NOMO-1 (cell line): ENCODE measurements around the gene NBPF15.
"Not testable (repeated sequence)": the region's sequence is repeated elsewhere in the genome, so short reads cannot be mapped to it uniquely, and the experiment has no call there.

Experiments
- DNase-seq, 2 experiments: peaks; one replicate each; lab custom pipeline; 2025; ENCODE audit not compliant: unreplicated experiment in 2 of 2; lab: John Stamatoyannopoulos, UW

The NBPF15 gene

DNA sequence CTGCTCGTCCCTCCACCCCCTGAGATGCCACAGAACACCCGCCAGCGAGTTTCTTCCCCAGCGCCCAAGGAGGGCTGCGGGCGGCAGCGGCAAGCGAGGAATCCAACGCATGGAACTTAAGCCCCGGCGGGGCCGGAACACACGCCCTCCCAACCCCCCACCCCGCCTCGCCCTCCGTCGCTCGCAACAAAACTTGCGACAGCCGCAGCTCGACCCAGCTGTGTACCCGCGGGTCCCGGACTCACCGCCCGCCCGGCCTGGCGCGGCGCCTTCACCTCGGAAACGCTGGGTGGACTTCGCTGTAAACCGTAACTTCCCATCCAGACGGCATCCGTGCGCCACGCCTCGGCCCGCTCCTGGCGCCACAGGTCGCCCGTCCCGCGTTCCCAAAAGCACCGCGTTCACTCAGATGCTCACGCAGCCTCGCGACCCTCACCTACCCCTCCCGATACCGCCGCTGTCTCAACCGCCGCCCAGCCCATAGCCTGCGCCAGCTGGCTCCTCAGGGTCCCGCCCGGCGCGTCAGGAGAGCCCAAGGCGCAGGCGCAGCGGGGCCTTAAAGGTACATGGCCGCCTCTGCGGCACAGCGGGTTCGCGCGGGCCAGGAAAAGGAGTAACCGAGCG is at the start of gene NBPF15:
NBPF15 (minus strand) TSS at position 534 of the 624 bp plus-strand sequence. CDS start 21,666 bp downstream, outside the sequence.
- peak in 1 of 2 experiments; percentile 14 for DNase-seq

DNA sequence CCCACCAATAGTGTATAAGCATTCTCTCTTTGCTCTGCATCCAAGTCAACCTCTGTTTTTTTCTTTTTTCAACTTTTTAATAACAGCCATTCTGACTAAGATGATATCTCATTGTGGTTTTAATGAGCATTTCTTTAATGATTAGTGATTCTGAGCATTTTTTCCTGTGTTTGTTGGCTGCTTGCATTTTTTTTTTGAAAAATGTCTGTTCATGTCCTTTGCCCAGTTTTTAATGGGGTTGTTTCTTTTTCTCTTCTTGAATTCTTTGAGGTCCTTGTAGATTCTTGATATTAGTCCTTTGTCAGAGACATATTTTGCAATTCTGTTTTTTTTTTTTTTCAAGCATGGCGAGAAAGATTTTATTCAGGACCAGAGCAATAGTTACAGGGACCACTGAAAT is 35.0 kb upstream of the NBPF15 start:
- not testable (repeated sequence) for DNase-seq

- DNase-seq: not testable (repeated sequence)
Observed at GRCh38 chr1:144494130-144494529, 32.7 kb upstream of the NBPF15 start.

GRCh38 chr1:144490394-144490793 is 28.9 kb upstream of the NBPF15 start:
- DNase-seq: not testable (repeated sequence)

DNA sequence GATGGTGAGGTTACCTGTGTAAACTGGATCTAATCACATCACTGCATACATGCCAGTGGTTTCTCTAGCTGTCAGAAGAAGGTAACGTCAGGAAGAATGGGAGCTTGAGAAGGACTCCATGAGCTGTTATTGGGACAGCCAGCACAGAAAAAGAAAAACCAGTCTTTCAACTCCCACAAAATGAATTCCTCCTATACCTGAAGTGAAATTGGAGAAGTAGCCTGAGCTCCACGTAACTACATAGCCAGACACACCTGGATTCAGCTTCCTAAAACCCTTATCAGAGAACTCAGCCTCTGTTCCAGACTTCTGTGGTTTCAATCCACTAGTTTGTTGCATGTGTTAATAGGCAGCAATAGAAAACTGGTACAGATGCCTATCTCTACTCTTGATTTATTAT is 25.5 kb upstream of the NBPF15 start:
- DNase-seq: not testable (repeated sequence)

DNA sequence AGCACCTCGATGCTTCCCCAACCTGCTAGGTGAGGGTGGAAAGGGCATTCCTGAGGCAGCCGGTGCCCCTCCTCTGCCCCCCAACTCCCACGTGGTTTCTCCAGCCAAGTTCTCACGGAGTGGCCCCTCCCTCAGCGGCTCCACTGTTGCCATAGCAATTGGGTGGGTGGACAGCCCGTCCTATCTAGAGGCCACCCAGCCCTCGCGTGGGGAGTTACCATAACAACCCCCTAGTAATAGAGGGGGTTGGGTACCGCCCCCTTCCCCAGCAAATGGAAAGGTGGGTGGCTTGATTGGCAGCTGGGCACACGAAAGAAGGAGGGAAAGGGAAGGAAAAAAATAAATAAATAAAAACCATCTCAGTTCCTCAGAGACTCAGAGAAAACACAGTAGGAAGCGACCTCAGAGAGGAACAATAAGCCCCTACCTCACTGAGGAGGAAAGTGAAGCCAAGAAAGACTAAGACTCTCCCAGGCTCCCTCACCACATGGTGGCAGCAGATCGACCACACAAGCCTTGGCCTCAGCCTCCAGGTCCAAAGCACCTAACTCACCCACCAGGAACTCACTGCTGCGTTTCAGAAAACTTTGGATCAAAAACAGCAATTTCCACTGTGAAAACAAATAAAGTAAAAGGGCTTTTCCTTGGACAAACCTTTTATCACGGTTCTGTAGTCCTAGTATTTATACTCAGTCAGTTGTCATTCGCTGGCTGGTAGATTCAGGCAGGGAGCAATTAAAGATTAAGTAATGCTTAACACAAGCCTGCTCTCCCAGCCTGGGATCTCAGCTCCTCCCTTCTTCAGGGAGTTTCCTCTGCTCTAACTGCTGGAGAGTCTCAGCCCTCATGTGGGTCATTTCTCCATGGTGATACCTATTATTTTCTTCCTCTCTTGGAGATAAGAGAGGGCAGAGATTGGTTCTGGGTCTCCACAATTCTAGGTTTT is 23.9 kb upstream of the NBPF15 start:
- not testable (repeated sequence) for DNase-seq

GRCh38 chr1:144473897-144474296 is 12.4 kb upstream of the NBPF15 start:
- DNase-seq: not testable (repeated sequence)

DNA sequence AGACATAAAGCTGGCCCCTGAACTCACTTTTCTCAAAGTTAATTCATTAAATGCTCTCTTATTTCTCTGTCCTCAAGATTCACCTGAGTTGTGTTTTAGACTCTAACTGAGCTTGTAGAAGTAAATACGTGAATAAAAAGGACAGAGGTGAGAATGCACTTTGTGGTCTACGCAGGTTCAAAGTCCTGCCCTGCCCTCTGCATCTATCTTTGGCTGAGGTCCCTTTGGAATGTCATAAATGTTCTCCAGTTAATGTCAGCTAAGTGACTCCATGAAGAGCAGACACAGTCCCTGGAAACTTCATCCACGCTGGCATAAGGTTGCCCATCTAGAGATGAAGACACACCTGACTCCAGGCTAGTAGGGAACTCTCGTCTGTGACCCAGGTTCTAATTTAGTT is 10.0 kb upstream of the NBPF15 start:
- DNase-seq: not testable (repeated sequence)

- not testable (repeated sequence) for DNase-seq
Observed at GRCh38 chr1:144461778-144462177, 309 bp upstream of the NBPF15 start.

GRCh38 chr1:144460686-144461085 is 783 bp downstream of the NBPF15 start:
- not testable (repeated sequence) for DNase-seq

DNA sequence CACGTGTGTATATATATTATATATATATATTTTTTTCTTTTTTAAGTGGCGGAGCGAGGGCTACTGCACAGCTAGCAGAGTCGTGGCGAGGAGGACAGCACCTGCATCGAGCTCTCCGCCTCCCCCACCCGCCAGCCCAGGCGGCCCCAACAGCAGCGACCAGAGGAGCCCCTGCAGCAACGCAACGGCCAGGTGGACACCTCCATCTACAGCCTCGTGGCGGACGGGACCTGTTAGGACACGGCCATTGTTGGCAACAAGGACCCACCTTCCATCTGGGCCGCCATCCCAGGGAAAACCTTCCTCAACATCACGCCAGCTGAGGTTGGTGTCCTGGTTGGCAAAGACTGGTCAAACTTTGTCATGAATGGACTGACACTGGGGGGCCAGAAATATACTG is 19.1 kb downstream of the NBPF15 start:
- not testable (repeated sequence) for DNase-seq

DNA sequence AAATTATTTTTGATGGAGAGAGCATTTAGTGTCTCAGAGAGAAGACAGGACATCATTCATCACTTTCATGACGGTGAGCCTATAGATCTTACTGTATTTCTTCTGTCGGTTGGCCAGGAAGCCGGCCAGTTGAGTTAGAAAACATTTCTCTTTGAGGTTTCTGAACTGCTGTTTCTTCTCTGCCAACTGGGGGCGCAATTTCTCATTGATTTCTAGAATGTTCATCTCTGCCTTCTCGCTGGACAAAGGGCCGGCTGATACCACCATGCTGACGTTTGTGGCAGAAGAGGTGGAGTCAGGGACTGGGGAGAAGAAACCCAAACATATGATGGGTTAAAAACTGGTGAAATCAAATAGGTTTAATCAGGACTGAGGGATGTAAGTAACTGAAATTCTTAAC is 21.7 kb downstream of the NBPF15 start:
- not testable (repeated sequence) for DNase-seq

DNA sequence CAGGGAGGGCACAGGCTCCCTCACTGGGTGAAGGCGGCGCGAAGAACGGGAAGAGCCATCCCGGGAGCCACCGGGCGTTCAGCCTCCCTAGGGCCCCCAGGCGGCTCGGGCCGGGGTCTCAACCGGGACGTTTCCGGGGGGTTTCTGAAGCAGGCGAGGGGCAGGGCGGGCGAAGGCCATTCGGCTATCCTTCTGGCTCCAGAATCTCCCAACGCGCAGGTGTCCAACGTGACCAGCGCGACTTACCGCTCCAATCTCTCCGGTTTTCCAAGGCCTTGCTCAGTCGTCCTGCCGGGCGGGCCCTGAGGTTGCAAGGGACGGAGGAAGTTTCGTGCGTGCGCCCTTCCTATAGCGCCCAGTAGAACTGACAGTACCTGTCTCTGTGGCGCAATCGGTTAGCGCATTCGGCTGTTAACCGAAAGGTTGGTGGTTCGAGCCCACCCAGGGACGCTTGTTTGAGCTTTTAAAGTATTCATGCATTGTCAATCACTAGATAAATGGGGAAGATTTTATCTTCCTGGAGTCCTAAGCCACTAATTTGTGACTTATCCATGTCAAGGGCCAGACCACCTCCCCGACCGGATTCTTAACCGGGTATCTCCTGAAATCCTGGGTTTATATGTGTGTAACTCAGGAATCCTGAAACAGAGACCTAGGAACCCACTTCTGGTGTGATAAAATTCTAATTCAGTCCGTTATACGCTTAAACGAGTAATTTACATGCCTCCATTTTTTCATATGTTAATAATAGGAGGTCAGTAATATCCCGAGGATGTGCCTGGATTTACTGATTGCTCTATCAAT is 42.4 kb downstream of the NBPF15 start:
- not testable (repeated sequence) for DNase-seq

DNA sequence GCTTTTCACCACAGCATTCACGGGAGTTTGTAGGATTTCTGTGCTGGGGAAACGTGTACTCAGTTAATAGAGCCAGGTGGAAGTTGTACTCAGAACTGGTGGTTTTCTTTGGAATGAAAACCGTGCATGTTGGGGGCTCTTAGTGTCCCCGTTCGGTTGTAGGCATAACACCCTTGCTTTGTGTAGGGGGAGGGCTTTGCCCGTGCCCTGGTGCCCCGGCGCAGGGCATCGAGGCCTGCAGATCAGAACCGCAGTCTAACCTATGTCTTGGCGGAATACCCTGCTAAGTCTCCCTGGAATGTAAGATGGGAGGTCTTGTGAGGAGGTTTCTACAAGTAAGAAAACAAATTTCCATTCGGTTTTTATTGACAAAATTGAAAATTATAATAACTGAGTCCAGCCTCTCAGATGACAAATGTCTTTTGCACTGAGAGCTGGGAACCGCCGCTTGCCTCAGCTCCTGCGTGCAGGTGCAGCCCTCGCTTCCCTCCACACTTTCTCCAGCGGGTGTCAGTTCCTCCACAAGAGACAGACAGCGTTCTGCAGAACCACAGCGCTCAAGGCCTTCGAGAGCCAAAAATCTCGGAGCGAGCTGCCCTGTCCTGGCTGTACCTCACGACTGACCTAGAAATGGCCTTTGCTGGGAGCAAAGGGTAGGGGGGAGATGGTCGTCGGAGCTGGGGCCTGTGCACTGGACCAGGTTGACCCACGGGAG is 47.9 kb downstream of the NBPF15 start:
- not testable (repeated sequence) for DNase-seq

GRCh38 chr1:144412491-144413403 is 48.7 kb downstream of the NBPF15 start:
- peak; percentile 93 to 94 for DNase-seq

DNA sequence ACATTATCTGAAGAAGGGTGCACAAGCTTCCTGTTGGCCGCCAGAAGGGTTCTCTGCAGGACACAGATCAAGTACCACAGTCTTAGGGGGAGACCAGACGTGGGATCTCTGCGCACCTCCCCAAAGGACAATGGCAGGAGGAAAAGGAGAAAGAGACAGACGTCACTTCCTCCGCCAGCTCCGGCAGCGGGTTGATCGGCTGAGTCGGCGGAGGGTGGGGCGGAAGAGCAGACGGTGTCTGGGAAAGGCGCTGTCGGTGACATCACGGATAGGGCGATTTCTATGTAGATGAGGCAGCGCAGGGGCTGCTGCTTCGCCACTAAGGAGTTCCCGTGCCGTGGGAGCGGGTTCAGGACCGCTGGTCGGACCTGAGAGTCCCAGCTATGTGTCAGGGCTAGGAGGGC is 49.4 kb downstream of the NBPF15 start:
- DNase-seq: peak; percentile 26 to 34

- DNase-seq: not testable (repeated sequence)
Observed at GRCh38 chr1:144402807-144403206, 58.7 kb downstream of the NBPF15 start.

DNA sequence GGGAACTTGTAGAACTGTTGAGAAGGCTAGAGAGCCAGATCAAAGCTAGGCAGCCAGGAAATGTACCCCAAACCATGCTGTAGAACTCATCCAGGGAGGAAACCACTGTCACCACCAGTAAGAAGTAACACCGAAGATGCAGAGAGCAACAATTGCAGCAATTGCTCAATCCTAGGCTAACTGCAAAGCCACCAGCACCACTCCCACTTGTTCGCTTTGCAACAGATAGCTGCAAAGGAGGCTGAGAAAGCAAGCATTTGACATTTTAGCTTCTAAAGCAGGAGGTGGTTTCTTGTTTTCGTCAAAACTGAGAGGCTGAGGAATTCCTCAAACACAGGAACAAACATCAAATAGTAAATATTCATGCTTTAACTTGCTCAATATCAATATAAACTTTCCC is 89.8 kb downstream of the NBPF15 start:
- not testable (repeated sequence) for DNase-seq
